SK-N-SH treated with all-trans-retinoic acid at 6 μM for 48 hours (cell line): ENCODE results near the gene HABP2.

Experiments used
- ATAC-seq: fragments of 200-7000 bp; cut with Tn5 transposase; 3 replicates; pipeline ENCODE4 v1.9.1; 2020; ENCODE audit warnings: mild to moderate bottlenecking, moderate library complexity
- ARNTL ChIP-seq: fragments of 450-650 bp; formaldehyde crosslinking; IDR thresholded peaks from 2 replicates; pipeline ENCODE4 v1.5.0; 2020; ENCODE audit warnings: low read depth, mild to moderate bottlenecking, moderate library complexity, borderline replicate concordance
- BACH2 ChIP-seq: fragments of 250-450 bp; sonication (Bioruptor Pico); IDR thresholded peaks from 2 replicates; pipeline ENCODE4 v1.9.0; 2021; ENCODE audit warnings: mild to moderate bottlenecking, borderline replicate concordance
- CSDC2 ChIP-seq: fragments of 250-450 bp; sonication (Bioruptor Pico); IDR thresholded peaks from 2 replicates; pipeline ENCODE4 v1.5.0; 2020; ENCODE audit warnings: mild to moderate bottlenecking, moderate library complexity
- ESRRG ChIP-seq: fragments of 250-450 bp; sonication (Bioruptor Pico); IDR thresholded peaks from 2 replicates; pipeline ENCODE4 v1.6.1; 2021; ENCODE audit warnings: mild to moderate bottlenecking
- GLIS3 ChIP-seq: fragments of 250-450 bp; sonication (Bioruptor Pico); IDR thresholded peaks from 2 replicates; pipeline ENCODE4 v1.5.0; 2020; ENCODE audit warnings: mild to moderate bottlenecking, moderate library complexity
- ISL1 ChIP-seq: fragments of 250-450 bp; sonication (Bioruptor Pico); IDR thresholded peaks from 2 replicates; pipeline ENCODE4 v2.1.2; 2022; ENCODE audit warnings: mild to moderate bottlenecking, moderate library complexity
- OSR1 ChIP-seq: fragments of 250-450 bp; sonication (Bioruptor Pico); IDR thresholded peaks from 2 replicates; pipeline ENCODE4 v1.8.0; 2022; ENCODE audit warnings: moderate library complexity, mild to moderate bottlenecking, inconsistent platforms
- PPARA ChIP-seq: fragments of 250-450 bp; sonication (Bioruptor Pico); IDR thresholded peaks from 2 replicates; pipeline ENCODE4 v1.5.0; 2020; ENCODE audit warnings: mild to moderate bottlenecking, borderline replicate concordance
- RARB ChIP-seq: fragments of 250-450 bp; sonication (Bioruptor Pico); IDR thresholded peaks from 2 replicates; pipeline ENCODE4 v1.8.0; 2021; ENCODE audit warnings: mild to moderate bottlenecking, moderate library complexity
- SNAI2 ChIP-seq: fragments of 250-450 bp; sonication (Bioruptor Pico); IDR thresholded peaks from 2 replicates; pipeline ENCODE4 v1.5.0; 2020; ENCODE audit warnings: mild to moderate bottlenecking, moderate library complexity
- TCF4 ChIP-seq: fragments of 250-450 bp; sonication (Bioruptor Pico); IDR thresholded peaks from 2 replicates; pipeline ENCODE4 v1.8.0; 2021; ENCODE audit warnings: mild to moderate bottlenecking, moderate library complexity, borderline replicate concordance
- TOX ChIP-seq: fragments of 250-450 bp; sonication (Bioruptor Pico); IDR thresholded peaks from 2 replicates; pipeline ENCODE4 v1.8.0; 2021; ENCODE audit warnings: mild to moderate bottlenecking, moderate library complexity, borderline replicate concordance
- ZC3H10 ChIP-seq: fragments of 250-450 bp; sonication (Bioruptor Pico); IDR thresholded peaks from 2 replicates; pipeline ENCODE4 v1.5.1; 2021; ENCODE audit warnings: mild to moderate bottlenecking, moderate library complexity
- ZFP3 ChIP-seq: fragments of 250-450 bp; sonication (Bioruptor Pico); IDR thresholded peaks from 2 replicates; pipeline ENCODE4 v1.5.0; 2020; ENCODE audit warnings: mild to moderate bottlenecking, moderate library complexity
- ZFP30 ChIP-seq: fragments of 450-650 bp; formaldehyde crosslinking; IDR thresholded peaks from 2 replicates; pipeline ENCODE4 v1.5.0; 2022; ENCODE audit warnings: mild to moderate bottlenecking, moderate library complexity
- ZNF565 ChIP-seq: fragments of 450-650 bp; formaldehyde crosslinking; conservative IDR thresholded peaks from 2 replicates; pipeline ENCODE4 v1.5.0; 2020; ENCODE audit warnings: low read depth, mild to moderate bottlenecking, moderate library complexity
- ZNF70 ChIP-seq: fragments of 450-650 bp; formaldehyde crosslinking; IDR thresholded peaks from 2 replicates; pipeline ENCODE4 v1.5.0; 2020; ENCODE audit warnings: mild to moderate bottlenecking, moderate library complexity
- ZNF8 ChIP-seq: fragments of 450-650 bp; formaldehyde crosslinking; IDR thresholded peaks from 2 replicates; pipeline ENCODE4 v1.5.0; 2020; ENCODE audit warnings: mild to moderate bottlenecking, moderate library complexity
- TF ChIP-seq, protein P1 (sequence below): fragments of 250-450 bp; sonication (Bioruptor Pico); IDR thresholded peaks from 2 replicates; pipeline ENCODE4 v1.8.0; 2021; ENCODE audit warnings: low read depth, mild to moderate bottlenecking, moderate library complexity, borderline replicate concordance
- TF ChIP-seq, protein P2 (sequence below): fragments of 250-450 bp; sonication (Bioruptor Pico); IDR thresholded peaks from 2 replicates; pipeline ENCODE4 v1.8.0; 2020; ENCODE audit warnings: mild to moderate bottlenecking, moderate library complexity, borderline replicate concordance
- TF ChIP-seq, protein P3 (sequence below): fragments of 250-450 bp; sonication (Bioruptor Pico); IDR thresholded peaks from 2 replicates; pipeline ENCODE4 v1.5.1; 2020; ENCODE audit warnings: low read depth, mild to moderate bottlenecking, moderate library complexity
- TF ChIP-seq, protein P4 (sequence below): fragments of 250-450 bp; sonication (Bioruptor Pico); IDR thresholded peaks from 2 replicates; pipeline ENCODE4 v1.5.0; 2020; ENCODE audit warnings: mild to moderate bottlenecking, moderate library complexity

HABP2 gene

DNA sequence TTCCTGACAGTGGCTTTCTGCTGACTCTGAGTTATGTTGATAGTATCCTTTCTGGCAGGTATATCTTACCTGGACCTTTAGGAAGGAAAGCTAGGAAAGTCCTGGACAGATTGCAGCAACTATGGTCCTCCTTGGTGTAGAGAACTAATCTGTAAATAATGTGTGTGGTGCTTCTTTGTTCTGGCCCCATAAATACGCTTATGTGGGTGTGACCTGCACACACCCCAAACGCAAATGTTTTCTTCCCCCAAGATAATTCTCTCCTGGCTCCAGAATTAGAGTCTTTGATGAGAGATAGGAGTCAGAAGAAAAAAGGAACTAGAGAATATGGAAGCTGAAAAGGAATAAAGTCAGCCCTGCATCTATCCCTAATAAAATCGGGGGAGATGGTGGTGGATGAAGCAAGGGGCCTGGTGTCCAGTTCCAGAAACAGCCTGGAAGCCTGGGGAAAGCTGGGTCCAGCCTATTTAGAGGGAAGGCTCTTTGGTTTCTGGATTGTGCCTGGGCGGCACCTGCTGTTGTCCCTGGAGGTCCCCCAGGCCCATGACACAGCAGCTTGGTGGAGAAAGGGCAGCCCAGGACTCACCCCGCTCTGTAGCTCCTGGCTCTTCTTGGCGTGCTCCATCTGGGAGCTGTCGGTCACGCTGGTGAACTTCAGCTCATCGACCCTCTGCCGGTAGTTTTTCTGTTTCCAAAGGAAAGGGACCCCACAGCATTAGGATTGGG lies 72.8 kb downstream of the HABP2 start:
- no peak for TF ChIP-seq RARB (CRISPR knock-in tag)
- no peak for TF ChIP-seq BACH2 (CRISPR knock-in tag)
- TF ChIP-seq GLIS3: no peak
- TF ChIP-seq SNAI2 (CRISPR knock-in tag): no peak
- TF ChIP-seq ZC3H10: no peak
- TF ChIP-seq, protein P1, sequence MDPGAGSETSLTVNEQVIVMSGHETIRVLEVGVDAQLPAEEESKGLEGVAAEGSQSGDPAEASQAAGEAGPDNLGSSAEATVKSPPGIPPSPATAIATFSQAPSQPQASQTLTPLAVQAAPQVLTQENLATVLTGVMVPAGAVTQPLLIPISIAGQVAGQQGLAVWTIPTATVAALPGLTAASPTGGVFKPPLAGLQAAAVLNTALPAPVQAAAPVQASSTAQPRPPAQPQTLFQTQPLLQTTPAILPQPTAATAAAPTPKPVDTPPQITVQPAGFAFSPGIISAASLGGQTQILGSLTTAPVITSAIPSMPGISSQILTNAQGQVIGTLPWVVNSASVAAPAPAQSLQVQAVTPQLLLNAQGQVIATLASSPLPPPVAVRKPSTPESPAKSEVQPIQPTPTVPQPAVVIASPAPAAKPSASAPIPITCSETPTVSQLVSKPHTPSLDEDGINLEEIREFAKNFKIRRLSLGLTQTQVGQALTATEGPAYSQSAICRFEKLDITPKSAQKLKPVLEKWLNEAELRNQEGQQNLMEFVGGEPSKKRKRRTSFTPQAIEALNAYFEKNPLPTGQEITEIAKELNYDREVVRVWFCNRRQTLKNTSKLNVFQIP (CRISPR knock-in tag): no peak
- TF ChIP-seq CSDC2 (CRISPR knock-in tag): no peak
- no peak for TF ChIP-seq ISL1
- TF ChIP-seq, protein P2, sequence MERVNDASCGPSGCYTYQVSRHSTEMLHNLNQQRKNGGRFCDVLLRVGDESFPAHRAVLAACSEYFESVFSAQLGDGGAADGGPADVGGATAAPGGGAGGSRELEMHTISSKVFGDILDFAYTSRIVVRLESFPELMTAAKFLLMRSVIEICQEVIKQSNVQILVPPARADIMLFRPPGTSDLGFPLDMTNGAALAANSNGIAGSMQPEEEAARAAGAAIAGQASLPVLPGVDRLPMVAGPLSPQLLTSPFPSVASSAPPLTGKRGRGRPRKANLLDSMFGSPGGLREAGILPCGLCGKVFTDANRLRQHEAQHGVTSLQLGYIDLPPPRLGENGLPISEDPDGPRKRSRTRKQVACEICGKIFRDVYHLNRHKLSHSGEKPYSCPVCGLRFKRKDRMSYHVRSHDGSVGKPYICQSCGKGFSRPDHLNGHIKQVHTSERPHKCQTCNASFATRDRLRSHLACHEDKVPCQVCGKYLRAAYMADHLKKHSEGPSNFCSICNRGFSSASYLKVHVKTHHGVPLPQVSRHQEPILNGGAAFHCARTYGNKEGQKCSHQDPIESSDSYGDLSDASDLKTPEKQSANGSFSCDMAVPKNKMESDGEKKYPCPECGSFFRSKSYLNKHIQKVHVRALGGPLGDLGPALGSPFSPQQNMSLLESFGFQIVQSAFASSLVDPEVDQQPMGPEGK (CRISPR knock-in tag): no peak
- TF ChIP-seq ZNF8 (CRISPR knock-in tag): no peak
- TF ChIP-seq OSR1 (CRISPR knock-in tag): no peak
- TF ChIP-seq ZNF70: no peak
- no peak for TF ChIP-seq PPARA
- TF ChIP-seq ZFP30 (CRISPR knock-in tag): no peak
- no peak for TF ChIP-seq ZFP3
- TF ChIP-seq TCF4 (CRISPR knock-in tag): no peak
- ATAC-seq: no peak

DNA sequence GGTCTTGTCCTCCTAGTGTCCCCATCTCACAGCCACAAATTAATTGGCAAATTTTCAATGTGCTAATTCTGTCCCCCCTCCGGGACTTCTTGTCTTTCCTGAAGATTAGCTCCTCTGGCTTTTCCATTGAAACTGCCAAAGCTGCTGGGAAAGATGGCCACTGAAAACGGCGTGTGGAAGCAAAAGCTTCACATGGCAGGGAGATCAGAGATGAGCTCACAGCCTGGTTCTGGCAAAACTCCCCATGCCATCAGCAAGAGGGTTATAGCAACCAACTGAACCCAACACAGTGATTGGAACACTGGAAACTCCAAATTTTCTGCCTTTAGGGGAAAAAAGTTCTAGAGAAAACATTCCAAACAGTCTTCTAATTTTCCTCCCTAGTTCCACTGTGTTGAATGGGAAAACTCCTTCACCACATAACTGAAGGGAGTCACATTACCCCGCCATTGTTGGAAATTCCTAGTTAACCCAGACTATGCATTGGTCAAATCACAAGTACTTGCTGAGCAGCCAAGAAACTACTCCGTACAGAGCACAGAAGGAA lies 74.0 kb downstream of the HABP2 start:
- TF ChIP-seq ZNF70: no peak
- no peak for TF ChIP-seq OSR1 (CRISPR knock-in tag)
- no peak for TF ChIP-seq PPARA
- no peak for TF ChIP-seq ESRRG
- TF ChIP-seq, protein P3, sequence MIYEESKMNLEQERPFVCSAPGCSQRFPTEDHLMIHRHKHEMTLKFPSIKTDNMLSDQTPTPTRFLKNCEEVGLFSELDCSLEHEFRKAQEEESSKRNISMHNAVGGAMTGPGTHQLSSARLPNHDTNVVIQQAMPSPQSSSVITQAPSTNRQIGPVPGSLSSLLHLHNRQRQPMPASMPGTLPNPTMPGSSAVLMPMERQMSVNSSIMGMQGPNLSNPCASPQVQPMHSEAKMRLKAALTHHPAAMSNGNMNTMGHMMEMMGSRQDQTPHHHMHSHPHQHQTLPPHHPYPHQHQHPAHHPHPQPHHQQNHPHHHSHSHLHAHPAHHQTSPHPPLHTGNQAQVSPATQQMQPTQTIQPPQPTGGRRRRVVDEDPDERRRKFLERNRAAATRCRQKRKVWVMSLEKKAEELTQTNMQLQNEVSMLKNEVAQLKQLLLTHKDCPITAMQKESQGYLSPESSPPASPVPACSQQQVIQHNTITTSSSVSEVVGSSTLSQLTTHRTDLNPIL (CRISPR knock-in tag): no peak
- no peak for TF ChIP-seq ZNF565 (CRISPR knock-in tag)
- TF ChIP-seq ISL1: no peak
- TF ChIP-seq TCF4 (CRISPR knock-in tag): no peak
- TF ChIP-seq RARB (CRISPR knock-in tag): no peak
- no peak for TF ChIP-seq GLIS3
- TF ChIP-seq ZFP30 (CRISPR knock-in tag): no peak
- TF ChIP-seq TOX (CRISPR knock-in tag): no peak
- TF ChIP-seq, protein P2 (CRISPR knock-in tag): no peak
- no peak for ATAC-seq

DNA sequence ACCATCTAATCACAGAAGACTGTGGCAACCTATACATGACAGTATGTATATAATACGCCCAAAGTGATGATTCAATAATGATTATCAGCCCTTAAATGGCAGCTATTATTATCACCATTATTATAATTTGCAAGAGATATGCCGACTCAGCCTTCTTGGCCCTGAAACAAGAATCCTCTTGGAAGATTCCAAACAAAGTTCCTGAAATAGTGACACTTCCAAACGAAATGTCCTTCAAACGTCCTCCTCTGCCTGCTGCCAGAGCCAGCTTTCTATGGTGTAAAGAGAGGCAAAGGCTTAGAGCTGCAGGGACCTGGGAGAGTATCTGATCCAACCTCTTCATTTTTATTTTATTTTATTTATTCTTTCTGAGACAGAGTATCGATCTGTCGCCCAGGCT lies 75.0 kb downstream of the HABP2 start:
- TF ChIP-seq ARNTL (CRISPR knock-in tag): no peak
- no peak for ATAC-seq

DNA sequence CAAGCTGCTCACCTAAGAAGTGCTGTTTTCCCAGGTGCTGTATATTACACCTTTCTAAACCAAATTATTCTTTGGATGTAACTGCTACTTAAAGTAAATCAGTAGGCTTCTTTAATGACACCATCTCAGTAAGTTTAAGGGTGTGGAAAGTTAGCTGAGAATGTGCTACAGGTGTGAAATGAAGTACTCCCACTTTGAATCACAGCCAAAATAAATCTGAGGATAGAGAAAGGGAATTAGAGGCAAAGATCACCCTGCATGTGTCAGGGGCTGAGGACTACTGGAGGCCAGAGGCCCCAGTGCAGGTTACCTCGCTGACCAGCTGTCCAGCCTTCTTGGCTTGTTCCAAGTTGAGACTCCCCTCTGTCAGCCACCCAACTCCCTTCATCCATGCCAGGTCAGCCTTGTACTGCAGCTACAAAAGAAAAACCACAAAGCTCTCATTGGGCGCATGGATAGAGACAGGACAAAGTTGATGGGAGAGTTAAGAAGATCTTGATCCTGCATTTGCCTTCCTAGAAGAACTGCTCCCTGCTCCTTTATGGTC lies 75.8 kb downstream of the HABP2 start:
- ATAC-seq: no peak
- TF ChIP-seq OSR1 (CRISPR knock-in tag) (no peak), ZC3H10 (no peak), RARB (CRISPR knock-in tag) (no peak), GLIS3 (no peak), ISL1 (no peak), ARNTL (CRISPR knock-in tag) (no peak), SNAI2 (CRISPR knock-in tag) (no peak), CSDC2 (CRISPR knock-in tag) (no peak), ZNF8 (CRISPR knock-in tag) (no peak), TOX (CRISPR knock-in tag) (no peak), PPARA (no peak), ZFP30 (CRISPR knock-in tag) (no peak), ZNF565 (CRISPR knock-in tag) (no peak)
- TF ChIP-seq, protein P2 (CRISPR knock-in tag): no peak
- TF ChIP-seq, protein P4, sequence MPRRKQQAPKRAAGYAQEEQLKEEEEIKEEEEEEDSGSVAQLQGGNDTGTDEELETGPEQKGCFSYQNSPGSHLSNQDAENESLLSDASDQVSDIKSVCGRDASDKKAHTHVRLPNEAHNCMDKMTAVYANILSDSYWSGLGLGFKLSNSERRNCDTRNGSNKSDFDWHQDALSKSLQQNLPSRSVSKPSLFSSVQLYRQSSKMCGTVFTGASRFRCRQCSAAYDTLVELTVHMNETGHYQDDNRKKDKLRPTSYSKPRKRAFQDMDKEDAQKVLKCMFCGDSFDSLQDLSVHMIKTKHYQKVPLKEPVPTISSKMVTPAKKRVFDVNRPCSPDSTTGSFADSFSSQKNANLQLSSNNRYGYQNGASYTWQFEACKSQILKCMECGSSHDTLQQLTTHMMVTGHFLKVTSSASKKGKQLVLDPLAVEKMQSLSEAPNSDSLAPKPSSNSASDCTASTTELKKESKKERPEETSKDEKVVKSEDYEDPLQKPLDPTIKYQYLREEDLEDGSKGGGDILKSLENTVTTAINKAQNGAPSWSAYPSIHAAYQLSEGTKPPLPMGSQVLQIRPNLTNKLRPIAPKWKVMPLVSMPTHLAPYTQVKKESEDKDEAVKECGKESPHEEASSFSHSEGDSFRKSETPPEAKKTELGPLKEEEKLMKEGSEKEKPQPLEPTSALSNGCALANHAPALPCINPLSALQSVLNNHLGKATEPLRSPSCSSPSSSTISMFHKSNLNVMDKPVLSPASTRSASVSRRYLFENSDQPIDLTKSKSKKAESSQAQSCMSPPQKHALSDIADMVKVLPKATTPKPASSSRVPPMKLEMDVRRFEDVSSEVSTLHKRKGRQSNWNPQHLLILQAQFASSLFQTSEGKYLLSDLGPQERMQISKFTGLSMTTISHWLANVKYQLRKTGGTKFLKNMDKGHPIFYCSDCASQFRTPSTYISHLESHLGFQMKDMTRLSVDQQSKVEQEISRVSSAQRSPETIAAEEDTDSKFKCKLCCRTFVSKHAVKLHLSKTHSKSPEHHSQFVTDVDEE (CRISPR knock-in tag): no peak
